Bronchial epithelial cell (primary cell): ENCODE data around the gene CREB3. TPM values are rescaled to one million over a fixed set of nuclear protein-coding genes. Genes with fewer than 3 reads are reported as not detected.

Source experiments
- DNase-seq: peaks from one replicate; pipeline ENCODE4 v3.0.0-alpha.2; 2010; ENCODE audit warnings: low read depth
- FAIRE-seq: peaks from 2 replicates; lab custom pipeline; 2011; peaks lifted over from hg19 to GRCh38; lab: Jason Lieb, UNC
- H3K27me3 ChIP-seq: 2 replicates; pipeline ENCODE4 v1.5.1; 2011; ENCODE audit warnings: low read length; ENCODE audit not compliant: control insufficient read depth, insufficient read depth
- H3K36me3 ChIP-seq: 2 replicates; pipeline ENCODE4 v1.5.1; 2011; ENCODE audit warnings: low read length; ENCODE audit not compliant: control insufficient read depth, insufficient read depth
- H3K4me3 ChIP-seq: 2 replicates; pipeline ENCODE4 v1.5.1; 2011; ENCODE audit warnings: mild to moderate bottlenecking, low read depth, low read length, control low read depth
- total RNA-seq: library from RNA; depleted of rRNA; stranded (reverse); fragments of >200 nt; gene quantifications from 2 replicates; pipeline ENCODE4 v1.2.1, GENCODE V29; 2014
- TF ChIP-seq, protein P1 (sequence below): IDR thresholded peaks from 2 replicates; pipeline ENCODE4 v1.5.1; 2011; ENCODE audit warnings: mild to moderate bottlenecking, moderate library complexity, low read length, control low read depth, inconsistent platforms; ENCODE audit not compliant: insufficient read depth, severe bottlenecking

CREB3 gene
- total RNA-seq, 1 donor from 2014 or later, result 57.9 TPM

DNA sequence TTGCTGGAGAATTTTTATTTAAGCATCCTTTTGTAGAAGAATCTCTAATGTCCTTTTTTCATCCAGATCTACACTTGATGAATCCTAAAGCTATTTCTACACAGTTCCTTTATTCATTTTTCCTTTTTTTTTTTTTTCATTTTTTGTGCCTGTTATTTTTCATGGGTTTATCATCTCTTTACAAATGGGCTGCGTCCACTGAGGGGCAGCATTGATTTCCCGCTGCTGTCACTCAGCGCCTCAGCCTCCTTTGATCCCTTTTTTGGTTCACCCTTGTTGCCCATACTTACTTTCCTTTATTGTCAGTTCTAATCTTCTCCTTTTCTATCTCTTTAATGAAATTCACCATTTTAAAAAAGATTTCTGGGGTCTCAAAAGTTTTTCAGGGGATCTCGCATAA, 27.3 kb downstream of the CREB3 start:
- no peak for DNase-seq
- Histone ChIP-seq H3K36me3 (no peaks in the 10 kb centered on the region), H3K4me3 (no peak overlapping the region), H3K27me3 (no peaks in the 10 kb centered on the region)
- TF ChIP-seq, protein P1, sequence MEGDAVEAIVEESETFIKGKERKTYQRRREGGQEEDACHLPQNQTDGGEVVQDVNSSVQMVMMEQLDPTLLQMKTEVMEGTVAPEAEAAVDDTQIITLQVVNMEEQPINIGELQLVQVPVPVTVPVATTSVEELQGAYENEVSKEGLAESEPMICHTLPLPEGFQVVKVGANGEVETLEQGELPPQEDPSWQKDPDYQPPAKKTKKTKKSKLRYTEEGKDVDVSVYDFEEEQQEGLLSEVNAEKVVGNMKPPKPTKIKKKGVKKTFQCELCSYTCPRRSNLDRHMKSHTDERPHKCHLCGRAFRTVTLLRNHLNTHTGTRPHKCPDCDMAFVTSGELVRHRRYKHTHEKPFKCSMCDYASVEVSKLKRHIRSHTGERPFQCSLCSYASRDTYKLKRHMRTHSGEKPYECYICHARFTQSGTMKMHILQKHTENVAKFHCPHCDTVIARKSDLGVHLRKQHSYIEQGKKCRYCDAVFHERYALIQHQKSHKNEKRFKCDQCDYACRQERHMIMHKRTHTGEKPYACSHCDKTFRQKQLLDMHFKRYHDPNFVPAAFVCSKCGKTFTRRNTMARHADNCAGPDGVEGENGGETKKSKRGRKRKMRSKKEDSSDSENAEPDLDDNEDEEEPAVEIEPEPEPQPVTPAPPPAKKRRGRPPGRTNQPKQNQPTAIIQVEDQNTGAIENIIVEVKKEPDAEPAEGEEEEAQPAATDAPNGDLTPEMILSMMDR, result no peak
- no peak for FAIRE-seq

DNA sequence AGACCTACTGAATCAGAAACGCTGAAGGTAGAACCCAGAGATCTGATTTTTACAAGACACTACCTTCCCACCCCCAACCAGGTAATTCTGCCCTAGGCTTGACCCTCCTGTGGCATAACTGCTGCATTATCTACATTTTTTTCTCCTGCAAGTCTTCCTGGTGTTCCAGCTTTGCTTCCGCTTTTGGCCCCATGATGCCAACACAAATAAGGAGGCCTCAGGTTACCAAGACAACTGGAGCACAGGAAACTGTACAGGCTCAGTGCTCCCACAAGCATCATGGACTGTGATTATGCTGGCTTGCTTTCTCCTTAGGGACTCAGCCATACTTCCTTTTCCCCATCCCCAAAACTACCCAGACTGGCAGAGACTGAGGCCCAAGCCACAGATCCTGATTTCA, 28.2 kb downstream of the CREB3 start:
- H3K4me3 ChIP-seq, result no peak overlapping the region
- H3K27me3 ChIP-seq, result no peaks in the 10 kb centered on the region
- FAIRE-seq (no peak), DNase-seq (peak; percentile 36)
- TF ChIP-seq, protein P1, result no peak
- H3K36me3 ChIP-seq, result no peaks in the 10 kb centered on the region

DNA sequence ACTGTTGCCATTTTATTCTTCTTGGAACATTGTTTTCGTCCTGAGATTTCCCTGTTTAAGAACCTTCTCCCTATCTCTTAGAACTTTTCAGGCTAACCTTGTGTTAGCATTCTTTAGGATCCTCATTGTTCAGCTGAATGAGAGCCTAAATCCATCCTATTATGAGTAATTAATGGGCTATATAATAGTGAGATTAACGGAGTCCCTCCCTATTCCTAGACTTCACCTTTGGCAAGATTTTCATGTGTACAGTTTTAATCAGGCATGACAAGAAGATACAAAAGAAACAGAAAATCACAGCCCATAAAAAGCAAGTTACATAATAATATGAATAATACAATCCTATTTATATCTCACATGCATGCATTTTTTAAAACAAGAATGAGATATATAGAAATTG, 30.7 kb downstream of the CREB3 start:
- H3K4me3 ChIP-seq, result no peak overlapping the region
- H3K36me3 ChIP-seq, result no peaks in the 10 kb centered on the region
- no peak for FAIRE-seq
- TF ChIP-seq, protein P1, result no peak
- H3K27me3 ChIP-seq, result no peaks in the 10 kb centered on the region
- DNase-seq, result no peak

DNA sequence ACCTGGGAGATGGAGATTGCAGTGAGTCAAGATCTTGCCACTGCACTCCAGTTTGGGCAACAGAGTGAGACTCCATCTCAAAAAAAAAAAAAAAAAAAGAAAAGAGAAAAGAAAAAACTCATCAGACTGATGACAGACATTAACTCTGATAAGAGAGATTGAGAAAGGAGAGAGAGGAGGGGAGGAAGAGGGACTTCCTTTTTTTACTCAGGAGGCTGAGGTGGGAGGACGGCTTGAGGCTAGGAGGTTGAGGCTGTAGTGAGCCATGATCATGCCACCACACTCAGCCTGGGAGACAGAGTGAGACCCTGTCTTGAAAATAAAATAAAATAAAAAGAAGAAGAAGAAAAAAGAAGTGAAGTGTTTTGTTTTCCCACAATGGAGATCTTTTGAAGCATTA, 31.3 kb downstream of the CREB3 start:
- DNase-seq (no peak), FAIRE-seq (no peak)
- H3K27me3 ChIP-seq, result no peaks in the 10 kb centered on the region
- H3K36me3 ChIP-seq, result no peaks in the 10 kb centered on the region
- TF ChIP-seq, protein P1, result no peak
- H3K4me3 ChIP-seq, result no peak overlapping the region

DNA sequence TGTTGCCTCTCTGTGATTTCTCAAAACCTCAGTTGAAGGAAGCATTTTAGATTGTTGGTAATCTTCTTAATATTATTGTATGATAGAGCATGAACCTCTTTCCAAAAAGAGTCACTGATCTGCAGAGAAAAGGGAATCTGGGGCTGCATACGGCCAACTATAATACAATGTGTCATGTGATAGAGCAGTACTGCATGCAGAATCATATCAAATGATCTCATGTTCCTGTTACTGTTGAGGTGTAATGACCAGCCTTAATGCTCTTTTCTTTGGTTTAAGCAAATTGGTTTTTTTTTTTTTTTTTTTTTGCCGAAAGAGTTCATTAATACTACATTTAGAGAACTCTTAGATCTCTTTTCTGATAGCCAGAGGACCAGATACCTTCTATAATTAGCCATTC, 34.5 kb downstream of the CREB3 start:
- H3K36me3 ChIP-seq, result no peaks in the 10 kb centered on the region
- DNase-seq, result no peak
- no peaks in the 10 kb centered on the region for H3K27me3 ChIP-seq
- TF ChIP-seq, protein P1, result no peak
- FAIRE-seq, result no peak
- no peak overlapping the region for H3K4me3 ChIP-seq

DNA sequence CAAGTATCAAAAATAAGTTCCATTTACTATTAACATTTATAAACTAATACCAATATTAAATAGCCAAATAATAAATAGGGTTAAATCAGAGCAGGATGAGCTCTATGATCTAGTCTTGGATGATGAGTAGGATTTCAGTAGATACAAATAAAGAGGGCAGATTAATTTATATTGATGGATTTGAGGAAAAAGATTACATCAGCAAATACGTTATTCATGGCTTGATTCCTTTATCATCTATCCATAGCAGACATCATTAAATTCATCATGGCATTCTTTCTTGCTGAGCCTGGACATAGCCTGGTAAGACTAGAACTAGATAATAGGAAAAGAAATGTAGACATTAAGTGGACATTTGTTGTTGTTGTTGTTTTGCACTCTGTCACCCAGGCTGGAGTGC, 35.0 kb downstream of the CREB3 start:
- H3K4me3 ChIP-seq, result no peak overlapping the region
- H3K27me3 ChIP-seq, result no peaks in the 10 kb centered on the region
- H3K36me3 ChIP-seq, result no peaks in the 10 kb centered on the region
- TF ChIP-seq, protein P1, result no peak
- DNase-seq (no peak), FAIRE-seq (no peak)
